DND-41 (cell line): Measurements from ENCODE around the gene APOM.
A peak's percentile ranks its signal among the peaks of the same experiment; 100 is the strongest.

Experiments used
- ATAC-seq: fragments of 200-7000 bp; cut with Tn5 transposase; 3 replicates; pipeline ENCODE4 v1.9.1; 2021; ENCODE audit warnings: low read depth; ENCODE audit not compliant: insufficient read depth
- DNase-seq: peaks from one replicate; pipeline ENCODE4 v3.0.0-alpha.2; 2020
- H2AFZ ChIP-seq: 2 replicates; pipeline ENCODE4 v1.6.0; 2012; ENCODE audit warnings: low read depth, low read length
- H3K27ac ChIP-seq: 2 replicates; pipeline ENCODE4 v1.5.1; 2012; ENCODE audit warnings: low read length, inconsistent platforms
- H3K27me3 ChIP-seq: fragments of 200-600 bp; sonication (generic); 2 replicates; pipeline ENCODE4 v1.6.0; 2012; ENCODE audit warnings: low read length, mild to moderate bottlenecking, inconsistent platforms; ENCODE audit not compliant: insufficient read depth, poor library complexity
- H3K36me3 ChIP-seq: 2 replicates; pipeline ENCODE4 v1.5.1; 2012; ENCODE audit warnings: low read length, inconsistent platforms; ENCODE audit not compliant: insufficient read depth
- H3K4me1 ChIP-seq: 2 replicates; pipeline ENCODE4 v1.5.1; 2012; ENCODE audit warnings: mild to moderate bottlenecking, low read length; ENCODE audit not compliant: insufficient read depth
- H3K4me2 ChIP-seq: 2 replicates; pipeline ENCODE4 v1.6.0; 2012; ENCODE audit warnings: mild to moderate bottlenecking, moderate library complexity, low read length, inconsistent platforms; ENCODE audit not compliant: insufficient read depth
- H3K4me3 ChIP-seq, 2 experiments: fragments of 200-600 bp in 1 of 2; shearing (Covaris generic) in 1 of 2; 2 replicates each; pipeline ENCODE4 v1.5.1; 2012 to 2016; ENCODE audit warnings: inconsistent platforms in 2 of 2, low read length in 2 of 2, mild to moderate bottlenecking in 2 of 2, low read depth in 1 of 2, moderate library complexity in 1 of 2
- H3K79me2 ChIP-seq: 2 replicates; pipeline ENCODE4 v1.6.0; 2012; ENCODE audit warnings: low read length, inconsistent platforms; ENCODE audit not compliant: insufficient read depth
- H3K9ac ChIP-seq: 2 replicates; pipeline ENCODE4 v1.6.0; 2012; ENCODE audit warnings: low read depth, mild to moderate bottlenecking, inconsistent platforms, low read length, moderate library complexity
- H3K9me3 ChIP-seq: 2 replicates; pipeline ENCODE4 v1.5.1; 2012; ENCODE audit warnings: low read length, moderate library complexity, mild to moderate bottlenecking, inconsistent platforms; ENCODE audit not compliant: insufficient read depth, severe bottlenecking
- H4K20me1 ChIP-seq: 2 replicates; pipeline ENCODE4 v1.6.0; 2012; ENCODE audit warnings: low read length; ENCODE audit not compliant: insufficient read depth
- EZH2 ChIP-seq: IDR thresholded peaks from 3 replicates; pipeline ENCODE4 v1.6.1; 2012; ENCODE audit warnings: borderline replicate concordance, low read depth, mild to moderate bottlenecking, moderate library complexity, low read length, inconsistent platforms; ENCODE audit not compliant: severe bottlenecking
- TF ChIP-seq, protein P1 (sequence below): IDR thresholded peaks from 2 replicates; pipeline ENCODE4 v1.5.1; 2012; ENCODE audit warnings: borderline replicate concordance, low read length, moderate library complexity, mild to moderate bottlenecking; ENCODE audit not compliant: poor library complexity, severe bottlenecking; ENCODE audit errors: extremely low read depth

The APOM gene

DNA sequence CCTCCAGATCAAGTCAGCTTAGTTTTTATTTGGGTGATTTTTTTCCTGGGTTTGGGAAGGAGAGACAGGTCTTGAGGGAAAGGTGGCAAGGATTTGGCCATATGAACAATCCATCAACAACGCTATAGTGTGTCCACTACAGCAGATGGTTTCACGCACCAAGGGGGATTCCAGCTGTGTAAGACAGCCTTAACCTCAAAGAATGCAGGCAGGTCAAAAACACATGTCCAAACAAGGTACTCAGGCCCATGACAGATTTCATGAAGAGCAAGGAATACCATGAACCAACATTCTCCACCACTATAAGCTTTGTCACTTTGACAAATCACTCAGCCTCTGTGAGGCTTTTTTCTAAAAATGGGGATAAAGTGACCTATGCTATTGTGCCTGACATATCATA, 38.7 kb upstream of the APOM start:
- TF ChIP-seq EZH2: no peak
- Histone ChIP-seq H3K9me3 (no peaks in the 10 kb centered on the region), H4K20me1 (peaks cover 2% of the 10 kb centered on the region; the same call in 1 of the 2 replicates), H3K9ac (peak overlapping the region; percentile 75; the same call in 1 of the 2 replicates), H3K79me2 (peaks cover 33% of the 10 kb centered on the region), H3K27me3 (no peaks in the 10 kb centered on the region), H3K4me1 (peaks cover 47% of the 10 kb centered on the region), H3K36me3 (peaks cover 5% of the 10 kb centered on the region), H3K4me3 (no peak overlapping the region), H3K4me2 (peak overlapping the region; percentile 71; the same call in 1 of the 2 replicates), H3K27ac (peak overlapping the region; percentile 95; the same call in 1 of the 2 replicates), H2AFZ (no peak overlapping the region)
- ATAC-seq: no peak
- DNase-seq: no peak

DNA sequence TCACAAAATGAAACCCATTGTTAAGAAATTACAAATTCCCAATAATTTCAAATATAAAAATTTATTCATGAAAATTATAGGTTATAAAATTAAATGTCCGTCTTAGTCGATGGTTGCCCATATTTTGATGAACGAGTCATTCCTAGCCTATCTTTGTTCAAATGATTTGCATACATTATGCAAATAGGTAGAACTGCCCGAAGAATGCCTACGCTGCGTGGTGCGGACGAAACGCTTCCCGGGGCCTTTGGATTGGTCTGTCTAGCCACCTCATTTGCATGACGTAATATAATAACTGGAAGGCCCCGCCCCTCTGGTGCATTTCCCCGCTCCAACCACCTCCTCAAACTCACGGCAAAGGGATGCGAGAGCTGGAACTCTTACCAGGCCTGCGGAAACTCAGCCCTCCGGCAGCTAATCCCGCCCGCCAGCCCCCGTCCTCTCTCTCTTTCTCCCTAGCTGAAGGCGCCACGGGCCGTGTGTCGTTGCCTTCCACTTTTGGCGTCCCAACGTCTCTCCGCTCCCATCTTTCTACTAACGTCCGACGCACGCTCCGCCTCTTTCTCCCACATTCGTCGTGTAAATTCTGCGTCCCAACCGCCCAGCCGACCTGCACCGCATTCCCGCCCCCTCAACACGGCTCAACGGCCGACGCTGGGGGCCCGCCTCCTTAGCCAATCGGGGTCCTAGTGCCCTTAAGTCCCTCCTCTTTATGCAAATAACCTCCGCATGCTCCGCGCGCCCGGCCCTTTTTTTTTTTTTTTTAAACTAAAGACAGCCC, 35.7 kb upstream of the APOM start:
- Histone ChIP-seq H3K4me1 (peaks cover 59% of the 10 kb centered on the region), H2AFZ (peak overlapping the region; percentile 63), H3K9ac (peak overlapping the region; percentile 70), H3K4me3 (peak overlapping the region; percentile 22 to 56; a peak in 3 of 4 replicates), H3K27ac (peak overlapping the region; percentile 98), H3K27me3 (no peaks in the 10 kb centered on the region), H3K79me2 (peaks cover 63% of the 10 kb centered on the region), H3K9me3 (no peaks in the 10 kb centered on the region), H3K4me2 (peak overlapping the region; percentile 68), H4K20me1 (peaks cover 27% of the 10 kb centered on the region), H3K36me3 (peaks cover 35% of the 10 kb centered on the region)
- ATAC-seq (peak; percentile 78), DNase-seq (peak; percentile 99)
- TF ChIP-seq, protein P1, sequence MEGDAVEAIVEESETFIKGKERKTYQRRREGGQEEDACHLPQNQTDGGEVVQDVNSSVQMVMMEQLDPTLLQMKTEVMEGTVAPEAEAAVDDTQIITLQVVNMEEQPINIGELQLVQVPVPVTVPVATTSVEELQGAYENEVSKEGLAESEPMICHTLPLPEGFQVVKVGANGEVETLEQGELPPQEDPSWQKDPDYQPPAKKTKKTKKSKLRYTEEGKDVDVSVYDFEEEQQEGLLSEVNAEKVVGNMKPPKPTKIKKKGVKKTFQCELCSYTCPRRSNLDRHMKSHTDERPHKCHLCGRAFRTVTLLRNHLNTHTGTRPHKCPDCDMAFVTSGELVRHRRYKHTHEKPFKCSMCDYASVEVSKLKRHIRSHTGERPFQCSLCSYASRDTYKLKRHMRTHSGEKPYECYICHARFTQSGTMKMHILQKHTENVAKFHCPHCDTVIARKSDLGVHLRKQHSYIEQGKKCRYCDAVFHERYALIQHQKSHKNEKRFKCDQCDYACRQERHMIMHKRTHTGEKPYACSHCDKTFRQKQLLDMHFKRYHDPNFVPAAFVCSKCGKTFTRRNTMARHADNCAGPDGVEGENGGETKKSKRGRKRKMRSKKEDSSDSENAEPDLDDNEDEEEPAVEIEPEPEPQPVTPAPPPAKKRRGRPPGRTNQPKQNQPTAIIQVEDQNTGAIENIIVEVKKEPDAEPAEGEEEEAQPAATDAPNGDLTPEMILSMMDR: no peak
- TF ChIP-seq EZH2: no peak

DNA sequence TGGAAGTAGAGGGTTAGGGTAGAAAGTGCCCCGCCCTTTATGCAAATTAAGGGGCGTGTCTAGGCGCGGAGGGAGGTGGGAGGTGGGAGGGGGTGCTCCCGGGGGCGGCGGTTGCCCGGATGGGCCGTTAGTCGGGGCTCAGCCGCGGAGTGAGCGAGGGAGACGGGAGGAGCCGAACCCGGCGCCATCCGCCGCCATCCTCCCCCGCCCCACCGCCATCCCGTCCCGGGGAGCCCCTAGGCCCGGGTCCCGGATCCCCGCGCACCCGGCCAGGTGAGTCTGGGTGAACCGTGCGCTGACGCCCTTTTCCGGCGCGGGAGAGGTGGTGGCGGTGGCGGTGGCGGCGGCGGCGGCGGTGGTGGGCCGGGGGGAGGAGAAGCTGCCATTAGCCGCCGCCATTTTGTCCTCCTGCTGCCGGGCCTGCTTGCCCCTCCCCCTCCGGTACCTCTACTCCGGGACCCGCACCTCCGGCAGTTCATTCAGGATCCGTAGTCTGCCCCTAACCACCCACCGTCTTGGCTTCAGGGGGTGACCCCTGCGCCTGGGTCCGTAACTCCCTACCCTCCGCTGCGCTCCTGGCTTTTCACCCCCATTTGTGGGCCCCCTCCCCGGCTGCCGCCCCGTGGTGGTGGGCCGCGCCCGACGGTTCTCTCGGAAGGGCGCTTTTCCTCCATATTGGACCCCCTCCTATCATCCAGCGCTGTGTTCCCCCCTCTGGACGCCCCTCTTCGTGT, 34.9 kb upstream of the APOM start, which contains the start of gene PRRC2A:
PRRC2A (plus strand) TSS at position 130 of the 734 bp plus-strand sequence. CDS start 2,075 bp downstream, outside the sequence.
- H3K4me3 ChIP-seq: peak within 1 kb of the TSS; percentile 63 to 64; a peak in 3 of 4 replicates
- no peaks in the 10 kb centered on the region for H3K27me3 ChIP-seq
- H3K36me3 ChIP-seq: peaks cover 43% of the 10 kb centered on the region
- peak within 1 kb of the TSS; percentile 98 for H3K27ac ChIP-seq
- H3K79me2 ChIP-seq: peaks cover 66% of the 10 kb centered on the region
- DNase-seq (no peak), ATAC-seq (peak; percentile 69)
- H3K9ac ChIP-seq: peak within 1 kb of the TSS; percentile 90
- peak within 1 kb of the TSS; percentile 79 for H2AFZ ChIP-seq
- H3K4me1 ChIP-seq: peaks cover 56% of the 10 kb centered on the region
- peak within 1 kb of the TSS; percentile 72 for H3K4me2 ChIP-seq
- H4K20me1 ChIP-seq: peaks cover 35% of the 10 kb centered on the region
- TF ChIP-seq, protein P1: no peak
- TF ChIP-seq EZH2: no peak
- H3K9me3 ChIP-seq: no peaks in the 10 kb centered on the region
